Mesodermal cell (in vitro differentiated cells): Measurements from ENCODE around the gene GNAI2.
A peak's percentile ranks its signal among the peaks of the same experiment; 100 is the strongest.
"Not testable (repeated sequence)": the region's sequence is repeated elsewhere in the genome, so short reads cannot be mapped to it uniquely, and the experiment has no call there.

Source experiments
- H3K27ac ChIP-seq: 2 replicates; pipeline ENCODE4 v1.7.0; 2013; ENCODE audit warnings: mild to moderate bottlenecking, low read depth, low read length, moderate library complexity; ENCODE audit not compliant: severe bottlenecking
- H3K36me3 ChIP-seq: 2 replicates; pipeline ENCODE4 v1.7.1; 2013; ENCODE audit warnings: mild to moderate bottlenecking, low read length, moderate library complexity; ENCODE audit not compliant: control insufficient read depth, insufficient read depth
- H3K4me1 ChIP-seq: one replicate; pipeline ENCODE4 v1.7.1; 2013; ENCODE audit warnings: mild to moderate bottlenecking, low read length; ENCODE audit not compliant: insufficient read depth, control insufficient read depth, poor library complexity, severe bottlenecking
- H3K4me3 ChIP-seq: 2 replicates; pipeline ENCODE4 v1.7.0; 2013; ENCODE audit warnings: low read length, control low read depth, mild to moderate bottlenecking; ENCODE audit not compliant: insufficient read depth, poor library complexity, severe bottlenecking; ENCODE audit errors: extremely low read depth
- H3K9me3 ChIP-seq: 2 replicates; pipeline ENCODE4 v1.7.1; 2013; ENCODE audit warnings: mild to moderate bottlenecking, low read length, moderate library complexity; ENCODE audit not compliant: control insufficient read depth
- WGBS, 2 experiments: methylation state at CpG; one replicate each; pipeline ENCODE4 v1.1.5; 2013; ENCODE audit warnings: missing lambda C conversion rate in 2 of 2; ENCODE audit not compliant: insufficient coverage in 2 of 2; 5-methylcytosine and 5-hydroxymethylcytosine counted together

The GNAI2 gene

GRCh38 chr3:50279255-50280016 is 43.4 kb downstream of the GNAI2 start:
- H3K36me3 ChIP-seq: no peaks in the 10 kb centered on the region
- H3K4me3 ChIP-seq: no peak overlapping the region
- no peaks in the 10 kb centered on the region for H3K4me1 ChIP-seq
- 95 to 98% methylated on average over 3 of the region's 8 CpGs for WGBS, 2 experiments
- H3K27ac ChIP-seq: no peak overlapping the region
- H3K9me3 ChIP-seq: no peaks in the 10 kb centered on the region

GRCh38 chr3:50284121-50284520 is 48.1 kb downstream of the GNAI2 start:
- not testable (repeated sequence) for H3K4me1 ChIP-seq, H3K4me3 ChIP-seq, H3K27ac ChIP-seq, H3K9me3 ChIP-seq
- 90 to 93% methylated on average over 2 of the region's 6 CpGs for WGBS, 2 experiments
- H3K36me3 ChIP-seq: peaks cover 27% of the 10 kb centered on the region

GRCh38 chr3:50286322-50287227 is 50.6 kb downstream of the GNAI2 start:
- H3K36me3 ChIP-seq: peaks cover 43% of the 10 kb centered on the region
- H3K9me3 ChIP-seq: no peaks in the 10 kb centered on the region
- no peak overlapping the region for H3K27ac ChIP-seq
- no peaks in the 10 kb centered on the region for H3K4me1 ChIP-seq
- H3K4me3 ChIP-seq: no peak overlapping the region
- WGBS, 2 experiments: 96 to 97% methylated on average over 19 to 24 of the region's 28 CpGs

- H3K9me3 ChIP-seq: no peaks in the 10 kb centered on the region
- H3K4me3 ChIP-seq: no peak overlapping the region
- H3K27ac ChIP-seq: no peak overlapping the region
- no peaks in the 10 kb centered on the region for H3K4me1 ChIP-seq
- peaks cover 43% of the 10 kb centered on the region for H3K36me3 ChIP-seq
- 88% methylated on average over 1 of the region's 1 CpG for WGBS, 2 experiments
These were observed 51.3 kb downstream of the GNAI2 start for GRCh38 chr3:50287262-50287661.

- H3K4me3 ChIP-seq: no peak overlapping the region
- H3K27ac ChIP-seq: no peak overlapping the region
- H3K9me3 ChIP-seq: no peaks in the 10 kb centered on the region
- H3K4me1 ChIP-seq: peaks cover 5% of the 10 kb centered on the region
- peaks cover 43% of the 10 kb centered on the region for H3K36me3 ChIP-seq
- WGBS, 2 experiments: 97 to 99% methylated on average over 12 to 23 of the region's 23 CpGs
These were observed 52.5 kb downstream of the GNAI2 start for GRCh38 chr3:50288387-50289007.

- Histone ChIP-seq H3K4me3 (no peak overlapping the region), H3K27ac (no peak overlapping the region), H3K4me1 (peaks cover 5% of the 10 kb centered on the region), H3K9me3 (no peaks in the 10 kb centered on the region), H3K36me3 (peaks cover 43% of the 10 kb centered on the region)
- WGBS, 2 experiments: 90 to 100% methylated on average over 5 of the region's 6 CpGs
These were observed 53.1 kb downstream of the GNAI2 start for GRCh38 chr3:50289130-50289529.

- Histone ChIP-seq H3K4me3 (no peak overlapping the region), H3K27ac (no peak overlapping the region), H3K36me3 (peaks cover 43% of the 10 kb centered on the region), H3K4me1 (peaks cover 5% of the 10 kb centered on the region), H3K9me3 (no peaks in the 10 kb centered on the region)
- 94 to 99% methylated on average over 12 to 15 of the region's 16 CpGs for WGBS, 2 experiments
These were observed 54.2 kb downstream of the GNAI2 start for GRCh38 chr3:50290161-50290641.

- WGBS, 2 experiments: 5 to 9% methylated on average over 32 to 60 of the region's 67 CpGs
- Histone ChIP-seq H3K36me3 (peaks cover 40% of the 10 kb centered on the region), H3K9me3 (no peaks in the 10 kb centered on the region), H3K27ac (peak within 1 kb of the TSS; percentile 71), H3K4me3 (peak within 1 kb of the TSS; percentile 80), H3K4me1 (peaks cover 5% of the 10 kb centered on the region)
These were observed 56.4 kb downstream of the GNAI2 start, which contains the start of gene IFRD2 for GRCh38 chr3:50292159-50293078. Gene IFRD2 (minus strand): TSS chr3:50292429. CDS start chr3:50292274, 155 bp downstream.

- H3K4me1 ChIP-seq: peaks cover 5% of the 10 kb centered on the region
- H3K4me3 ChIP-seq: no peak overlapping the region
- H3K36me3 ChIP-seq: peaks cover 32% of the 10 kb centered on the region
- WGBS, 2 experiments: 91 to 95% methylated on average over 9 to 11 of the region's 12 CpGs
- H3K27ac ChIP-seq: no peak overlapping the region
- H3K9me3 ChIP-seq: no peaks in the 10 kb centered on the region
These were observed 57.2 kb downstream of the GNAI2 start for GRCh38 chr3:50293079-50293801.
